ENCODE measurements around the gene PEF1. TPM values are rescaled to one million over a fixed set of nuclear protein-coding genes. Genes with fewer than 3 reads are reported as not detected.

PEF1 gene
- total RNA-seq, 4 donors from 2014 or later: 97.9 to 117 (median 103) TPM

DNA sequence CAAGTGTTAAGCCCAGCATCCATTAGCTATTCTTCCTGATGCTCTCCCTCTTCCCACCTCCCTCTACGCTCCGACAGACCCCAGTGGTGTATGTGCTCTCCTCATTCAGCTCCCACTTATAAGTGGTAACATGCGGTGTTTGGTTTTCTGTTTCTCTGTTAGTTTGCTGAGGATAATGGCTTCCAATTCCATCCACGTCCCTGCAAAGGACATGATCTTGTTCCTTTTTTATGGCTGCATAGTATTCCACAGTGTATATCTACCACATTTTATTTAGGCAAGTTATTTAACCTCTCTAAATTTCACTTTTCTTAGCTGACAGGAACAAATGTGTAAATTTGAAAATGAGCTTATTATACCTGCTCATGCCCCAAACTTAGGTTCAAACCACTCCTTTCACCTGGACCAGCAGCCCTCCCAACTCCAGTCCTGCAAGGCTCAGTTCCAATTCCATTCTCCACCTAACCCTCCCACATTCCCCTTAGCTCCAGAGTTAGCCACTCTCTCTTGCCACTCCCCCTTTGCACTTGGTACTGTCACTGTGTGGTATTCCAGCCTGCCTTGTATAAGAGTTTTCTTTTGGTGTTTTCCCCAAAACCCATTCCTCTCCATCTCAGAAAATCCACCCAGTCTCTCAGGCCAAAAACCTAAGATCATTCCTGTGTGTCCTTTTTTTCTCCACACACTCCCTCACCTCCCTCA lies 1.7 kb upstream of the PEF1 start:
- Histone ChIP-seq H3K4me3 (no peak overlapping the region), H3K9me3 (no peaks in the 10 kb centered on the region), H3K27me3 (no peaks in the 10 kb centered on the region), H3K27ac (no peak overlapping the region), H3K36me3 (no peaks in the 10 kb centered on the region), H3K4me1 (peaks cover 71% of the 10 kb centered on the region)
- no peak for DNase-seq (ENCODE audit: low spot score in 2 of 2)
- TF ChIP-seq POLR2AphosphoS5 (IDR thresholded peaks at IDR 0.05): no peak
- TF ChIP-seq, protein P1, sequence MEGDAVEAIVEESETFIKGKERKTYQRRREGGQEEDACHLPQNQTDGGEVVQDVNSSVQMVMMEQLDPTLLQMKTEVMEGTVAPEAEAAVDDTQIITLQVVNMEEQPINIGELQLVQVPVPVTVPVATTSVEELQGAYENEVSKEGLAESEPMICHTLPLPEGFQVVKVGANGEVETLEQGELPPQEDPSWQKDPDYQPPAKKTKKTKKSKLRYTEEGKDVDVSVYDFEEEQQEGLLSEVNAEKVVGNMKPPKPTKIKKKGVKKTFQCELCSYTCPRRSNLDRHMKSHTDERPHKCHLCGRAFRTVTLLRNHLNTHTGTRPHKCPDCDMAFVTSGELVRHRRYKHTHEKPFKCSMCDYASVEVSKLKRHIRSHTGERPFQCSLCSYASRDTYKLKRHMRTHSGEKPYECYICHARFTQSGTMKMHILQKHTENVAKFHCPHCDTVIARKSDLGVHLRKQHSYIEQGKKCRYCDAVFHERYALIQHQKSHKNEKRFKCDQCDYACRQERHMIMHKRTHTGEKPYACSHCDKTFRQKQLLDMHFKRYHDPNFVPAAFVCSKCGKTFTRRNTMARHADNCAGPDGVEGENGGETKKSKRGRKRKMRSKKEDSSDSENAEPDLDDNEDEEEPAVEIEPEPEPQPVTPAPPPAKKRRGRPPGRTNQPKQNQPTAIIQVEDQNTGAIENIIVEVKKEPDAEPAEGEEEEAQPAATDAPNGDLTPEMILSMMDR (IDR thresholded peaks at IDR 0.05): no peak
- no peak for TF ChIP-seq POLR2A (IDR thresholded peaks at IDR 0.05)
- TF ChIP-seq EP300 (IDR thresholded peaks at IDR 0.05): no peak
- 94% methylated on average over 4 of the region's 4 CpGs for WGBS

DNA sequence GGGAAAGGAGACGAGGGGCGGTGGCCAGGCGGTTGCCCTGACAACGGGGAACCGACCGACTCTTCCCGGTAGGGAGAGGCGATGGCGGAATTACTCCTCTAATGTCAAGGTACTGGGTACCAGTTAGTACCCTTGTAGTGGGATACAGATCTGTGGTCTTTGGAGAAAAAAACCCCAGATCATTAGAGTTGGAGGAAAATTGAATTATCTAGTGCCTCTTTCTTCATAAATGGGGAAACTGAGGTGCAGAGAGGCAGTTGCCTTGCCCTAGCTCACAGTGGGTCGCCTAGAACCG lies 545 bp upstream of the PEF1 start:
- under 1% methylated on average over 10 of the region's 11 CpGs for WGBS
- peaks cover 71% of the 10 kb centered on the region for H3K4me1 ChIP-seq
- H3K9me3 ChIP-seq: no peaks in the 10 kb centered on the region
- H3K27me3 ChIP-seq: no peaks in the 10 kb centered on the region
- no peaks in the 10 kb centered on the region for H3K36me3 ChIP-seq
- no peak for TF ChIP-seq POLR2AphosphoS5 (IDR thresholded peaks at IDR 0.05)
- TF ChIP-seq, protein P1 (IDR thresholded peaks at IDR 0.05): no peak
- no peak for TF ChIP-seq POLR2A (IDR thresholded peaks at IDR 0.05)
- no peak for TF ChIP-seq EP300 (IDR thresholded peaks at IDR 0.05)
- H3K4me3 ChIP-seq: peak overlapping the region; percentile 89
- DNase-seq (ENCODE audit: low spot score in 2 of 2): no peak
- H3K27ac ChIP-seq: peak overlapping the region; percentile 99

DNA sequence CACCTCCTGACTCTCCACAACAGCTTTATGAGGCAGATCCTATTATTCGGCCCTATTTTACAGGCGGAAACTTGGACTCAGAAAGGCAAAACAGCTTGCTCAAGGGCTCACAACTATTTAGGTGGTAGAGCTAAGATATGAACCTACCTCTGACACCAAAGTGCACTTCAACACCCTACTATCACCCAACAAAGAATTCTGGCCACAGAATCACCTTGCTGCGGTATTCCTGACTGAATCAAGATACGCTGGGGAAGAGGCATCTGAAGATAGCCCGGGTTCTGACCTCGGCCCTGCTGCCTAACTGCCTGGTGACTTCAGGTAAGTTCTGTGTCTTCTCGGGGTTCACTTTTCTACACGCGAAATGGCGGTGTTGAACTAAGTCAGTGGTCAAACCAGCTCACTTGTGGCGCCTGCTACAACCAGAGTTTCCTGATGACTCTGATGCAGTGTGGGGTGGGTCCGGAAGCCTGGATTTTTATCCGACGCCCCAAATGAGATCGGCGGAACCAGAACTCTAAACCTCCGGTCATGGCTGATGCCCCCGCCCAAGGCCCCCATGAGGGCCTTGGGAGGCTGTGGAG lies 608 bp downstream of the PEF1 start:
- DNase-seq (ENCODE audit: low spot score in 2 of 2): no peak
- H3K4me1 ChIP-seq: peaks cover 78% of the 10 kb centered on the region
- WGBS: 9% methylated on average over 10 of the region's 18 CpGs
- H3K36me3 ChIP-seq: no peaks in the 10 kb centered on the region
- H3K27me3 ChIP-seq: no peaks in the 10 kb centered on the region
- peak overlapping the region; percentile 89 for H3K4me3 ChIP-seq
- no peaks in the 10 kb centered on the region for H3K9me3 ChIP-seq
- no peak for TF ChIP-seq POLR2AphosphoS5 (IDR thresholded peaks at IDR 0.05)
- no peak for TF ChIP-seq EP300 (IDR thresholded peaks at IDR 0.05)
- TF ChIP-seq POLR2A (IDR thresholded peaks at IDR 0.05): no peak
- TF ChIP-seq, protein P1 (IDR thresholded peaks at IDR 0.05): no peak
- H3K27ac ChIP-seq: peak overlapping the region; percentile 99

DNA sequence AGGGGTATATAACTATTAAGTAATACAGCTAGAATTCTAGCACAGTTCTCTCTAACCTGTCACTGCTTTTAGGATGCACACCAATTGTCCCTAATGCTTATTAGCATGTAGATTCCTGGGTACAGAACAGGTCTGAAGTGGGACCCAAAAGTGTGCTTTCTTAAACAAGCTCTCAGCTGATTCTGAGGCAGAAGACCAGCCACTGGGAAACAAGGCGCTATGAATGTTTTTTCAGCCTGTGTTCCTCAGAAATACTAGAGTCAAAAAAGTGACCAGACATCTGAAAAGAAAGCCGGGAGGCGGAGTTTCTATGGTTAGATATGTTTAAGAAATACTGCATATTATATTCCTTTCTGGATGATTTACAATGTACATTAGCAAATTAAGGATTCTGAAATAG lies 1.8 kb downstream of the PEF1 start:
- H3K36me3 ChIP-seq: no peaks in the 10 kb centered on the region
- peaks cover 78% of the 10 kb centered on the region for H3K4me1 ChIP-seq
- H3K27ac ChIP-seq: no peak overlapping the region
- DNase-seq (ENCODE audit: low spot score in 2 of 2): no peak
- WGBS: 94% methylated on average over 3 of the region's 3 CpGs
- TF ChIP-seq POLR2AphosphoS5 (IDR thresholded peaks at IDR 0.05): no peak
- TF ChIP-seq EP300 (IDR thresholded peaks at IDR 0.05): no peak
- TF ChIP-seq, protein P1 (IDR thresholded peaks at IDR 0.05): no peak
- no peak for TF ChIP-seq POLR2A (IDR thresholded peaks at IDR 0.05)
- H3K27me3 ChIP-seq: no peaks in the 10 kb centered on the region
- H3K9me3 ChIP-seq: no peaks in the 10 kb centered on the region
- no peak overlapping the region for H3K4me3 ChIP-seq

DNA sequence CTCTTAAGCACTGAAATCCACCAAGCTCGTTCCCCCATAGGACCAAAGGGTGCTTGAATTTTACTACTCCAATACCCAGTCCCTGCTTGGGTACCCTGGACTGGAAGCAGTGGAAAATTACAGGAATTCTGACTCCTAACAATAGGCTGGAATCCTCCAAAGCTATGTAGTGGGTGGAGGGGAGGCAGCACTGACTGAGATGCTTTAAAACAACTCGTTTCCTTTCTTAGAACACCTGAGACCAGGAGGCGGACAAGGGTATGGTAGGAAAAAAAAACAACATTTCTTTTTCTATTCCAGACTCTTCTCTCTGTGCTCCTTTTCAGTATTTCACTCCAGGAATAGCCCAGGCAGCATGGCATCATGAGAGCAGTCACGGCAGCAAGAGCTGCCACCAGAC lies 2.3 kb downstream of the PEF1 start:
- DNase-seq (ENCODE audit: low spot score in 2 of 2): no peak
- WGBS: 83% methylated on average over 4 of the region's 4 CpGs
- Histone ChIP-seq H3K27me3 (no peaks in the 10 kb centered on the region), H3K4me3 (no peak overlapping the region), H3K36me3 (no peaks in the 10 kb centered on the region), H3K4me1 (peaks cover 80% of the 10 kb centered on the region), H3K27ac (no peak overlapping the region), H3K9me3 (no peaks in the 10 kb centered on the region)
- TF ChIP-seq POLR2AphosphoS5 (IDR thresholded peaks at IDR 0.05) (no peak), POLR2A (IDR thresholded peaks at IDR 0.05) (no peak), EP300 (IDR thresholded peaks at IDR 0.05) (no peak)
- TF ChIP-seq, protein P1 (IDR thresholded peaks at IDR 0.05): no peak

All from suprapubic skin (tissue), 4 donors.